WI38 (cell line): ENCODE measurements around the gene HEG1.

ENCODE experiments used
- H3K4me3 ChIP-seq: 2 replicates; pipeline ENCODE4 v1.5.1; 2011; ENCODE audit warnings: low read depth, mild to moderate bottlenecking, control low read depth, low read length
- CTCF ChIP-seq: IDR thresholded peaks from 2 replicates; pipeline ENCODE4 v1.5.1; 2012; ENCODE audit warnings: low read depth, mild to moderate bottlenecking, control low read depth, low read length

The HEG1 gene

GRCh38 chr3:125043599-125044151 is 12.1 kb downstream of the HEG1 start:
- no peak for TF ChIP-seq CTCF
- H3K4me3 ChIP-seq, result no peak overlapping the region

- no peak overlapping the region for H3K4me3 ChIP-seq
- TF ChIP-seq CTCF, result no peak
Measured at GRCh38 chr3:125042725-125043406, 12.9 kb downstream of the HEG1 start.

GRCh38 chr3:125039131-125040100 is 16.4 kb downstream of the HEG1 start:
- H3K4me3 ChIP-seq, result no peak overlapping the region
- TF ChIP-seq CTCF, result no peak

- no peak for TF ChIP-seq CTCF
- no peak overlapping the region for H3K4me3 ChIP-seq
Measured at GRCh38 chr3:125037498-125038150, 18.2 kb downstream of the HEG1 start.

- TF ChIP-seq CTCF, result no peak
- no peak overlapping the region for H3K4me3 ChIP-seq
Measured at GRCh38 chr3:125035217-125035616, 20.6 kb downstream of the HEG1 start.

GRCh38 chr3:125033616-125034015 is 22.2 kb downstream of the HEG1 start:
- no peak for TF ChIP-seq CTCF
- no peak overlapping the region for H3K4me3 ChIP-seq
